IMR-90 (cell line): Measurements from ENCODE around the gene PROCR.

Experiments
- BHLHE40 ChIP-seq: fragments of 150-350 bp; IDR thresholded peaks from 2 replicates; pipeline ENCODE4 v1.6.1; 2016; ENCODE audit warnings: mild to moderate bottlenecking, low read depth, low read length
- CEBPB ChIP-seq: IDR thresholded peaks from 2 replicates; pipeline ENCODE4 v1.6.1; 2012; ENCODE audit warnings: low read depth, low read length, improper control_type of control experiment
- CHD1 ChIP-seq: IDR thresholded peaks from 2 replicates; pipeline ENCODE4 v1.6.1; 2012; ENCODE audit warnings: low read depth, low read length, improper control_type of control experiment
- CTCF ChIP-seq: conservative IDR thresholded peaks from 2 replicates; pipeline ENCODE4 v1.5.1; 2012; ENCODE audit warnings: mild to moderate bottlenecking, low read depth, low read length, improper control_type of control experiment
- ELK1 ChIP-seq: fragments of 150-350 bp; IDR thresholded peaks from 2 replicates; pipeline ENCODE4 v1.6.1; 2016; ENCODE audit warnings: low read depth, mild to moderate bottlenecking, low read length, moderate library complexity, borderline replicate concordance
- FOS ChIP-seq: fragments of 150-350 bp; IDR thresholded peaks from 2 replicates; pipeline ENCODE4 v1.6.1; 2016; ENCODE audit warnings: low read depth, low read length
- POLR2A ChIP-seq: IDR thresholded peaks from 2 replicates; pipeline ENCODE4 v1.6.1; 2012; ENCODE audit warnings: mild to moderate bottlenecking, low read depth, low read length

GRCh38 chr20:35192118-35192872, 20.4 kb downstream of the PROCR start:
- no peak for TF ChIP-seq CTCF
- TF ChIP-seq ELK1 = no peak
- no peak for TF ChIP-seq CEBPB
- no peak for TF ChIP-seq POLR2A
- no peak for TF ChIP-seq CHD1
- no peak for TF ChIP-seq BHLHE40
- no peak for TF ChIP-seq FOS
